ENCODE measurements around the gene LIN54.

- TF ChIP-seq NFXL1 (CRISPR knock-in tag; IDR thresholded peaks at IDR 0.05) (no peak), CTCF (IDR thresholded peaks at IDR 0.05 in 2 of 3, conservative IDR thresholded peaks at IDR 0.05 in 1 of 3; ENCODE audit: insufficient read depth in 2 of 3, low read depth in 1 of 3, low read length in 3 of 3) (no peak), TCF7L2 (IDR thresholded peaks at IDR 0.05; ENCODE audit: low read depth, low read length) (no peak), ZFX (CRISPR knock-in tag; IDR thresholded peaks at IDR 0.05) (no peak), EZH2 (IDR thresholded peaks at IDR 0.05; ENCODE audit: borderline replicate concordance, low read depth, low read length) (no peak)
Measured at GRCh38 chr4:83002329-83002728, 8.3 kb downstream of the LIN54 start.
